CD4-positive, alpha-beta T cell treated with Interleukin-4 for 1 hour (primary cell): ENCODE results near the gene SOX9.
A peak's percentile ranks its signal among the peaks of the same experiment; 100 is the strongest.
"Not testable (repeated sequence)": the region's sequence is repeated elsewhere in the genome, so short reads cannot be mapped to it uniquely, and the experiment has no call there.

Source experiments
- DNase-seq, 2 donors: peaks; one replicate each; pipeline ENCODE4 v3.0.0-alpha.2; 2020 to 2022

The SOX9 gene

GRCh38 chr17:72111336-72111923 lies 9.4 kb upstream of the SOX9 start:
- DNase-seq, result no peak

- DNase-seq, result not testable (repeated sequence)
Measured at GRCh38 chr17:72111926-72112325, 8.9 kb upstream of the SOX9 start.

- no peak for DNase-seq
Measured at GRCh38 chr17:72113751-72114150, 7.1 kb upstream of the SOX9 start.

GRCh38 chr17:72115781-72116525 lies 4.9 kb upstream of the SOX9 start:
- DNase-seq, result no peak

- DNase-seq, result no peak
Measured at GRCh38 chr17:72116661-72117521, 3.9 kb upstream of the SOX9 start.

- no peak for DNase-seq
Measured at GRCh38 chr17:72117535-72118334, 3.1 kb upstream of the SOX9 start.

GRCh38 chr17:72118335-72119076 lies 2.3 kb upstream of the SOX9 start:
- peak in 1 of 2 donors; percentile 31 for DNase-seq

- DNase-seq, result no peak
Measured at GRCh38 chr17:72119077-72119872, 1.5 kb upstream of the SOX9 start.

GRCh38 chr17:72119873-72120641 lies 763 bp upstream of the SOX9 start:
- no peak for DNase-seq

- DNase-seq, result no peak
Measured at GRCh38 chr17:72121164-72122009, 567 bp downstream of the SOX9 start.

GRCh38 chr17:72122010-72122764 lies 1.4 kb downstream of the SOX9 start:
- DNase-seq, result no peak

- DNase-seq, result no peak
Measured at GRCh38 chr17:72122765-72123529, 2.1 kb downstream of the SOX9 start.

GRCh38 chr17:72123530-72124437 lies 3.0 kb downstream of the SOX9 start:
- no peak for DNase-seq

GRCh38 chr17:72124438-72124775 lies 3.6 kb downstream of the SOX9 start:
- DNase-seq, result no peak

GRCh38 chr17:72125226-72125651 lies 4.4 kb downstream of the SOX9 start:
- DNase-seq, result no peak

- no peak for DNase-seq
Measured at GRCh38 chr17:72125742-72126141, 4.9 kb downstream of the SOX9 start.
